TTC549 (cell line): Measurements from ENCODE around the gene FIGNL1.

Experiments
- FAIRE-seq: peaks from 2 replicates; lab custom pipeline; 2012; peaks lifted over from hg19 to GRCh38; lab: Jason Lieb, UNC

Gene FIGNL1

DNA sequence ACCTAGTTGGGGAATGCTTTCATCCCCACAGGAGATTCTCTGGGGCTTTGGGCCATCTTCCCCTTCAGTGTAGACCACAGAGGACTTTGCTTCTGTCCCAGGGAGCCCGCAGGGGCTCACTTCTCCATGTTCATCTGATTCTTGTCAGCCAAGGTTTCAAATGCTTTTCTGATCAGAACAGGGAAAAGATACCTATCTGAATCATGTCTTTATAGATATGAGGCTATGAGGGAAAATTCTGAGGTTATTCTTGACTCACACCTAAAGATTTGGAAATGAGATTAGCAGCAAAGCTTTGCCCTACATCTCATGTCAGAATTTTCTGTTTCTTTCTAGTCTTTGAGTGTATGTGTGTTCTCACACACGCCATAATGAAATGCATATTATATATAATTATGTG is 53.3 kb downstream of the FIGNL1 start:
- FAIRE-seq: no peak

DNA sequence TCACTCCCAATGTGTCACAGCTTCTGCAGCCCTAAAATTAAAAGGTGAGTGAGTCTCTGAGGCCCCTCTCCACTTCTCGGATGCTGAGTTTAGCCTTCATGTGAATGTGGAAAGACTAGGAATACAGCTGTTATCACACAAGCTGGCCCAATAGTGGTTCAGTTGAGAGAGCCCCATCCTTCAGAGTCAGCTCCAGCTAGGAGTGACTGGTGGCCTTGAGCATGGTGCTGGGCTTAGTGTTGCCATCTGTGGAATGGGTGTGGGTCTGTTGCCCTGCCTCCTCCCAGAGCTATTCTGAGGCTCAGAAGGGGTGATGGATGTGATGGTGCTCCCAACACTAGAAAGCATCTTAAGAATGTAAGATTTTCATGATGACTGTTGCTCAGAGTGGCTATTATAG is 55.8 kb downstream of the FIGNL1 start:
- FAIRE-seq: no peak
